Effector CD8-positive, alpha-beta T cell (primary cell): Measurements from ENCODE around the gene USP20.

ENCODE experiments used
- DNase-seq: peaks from one replicate; lab custom pipeline; 2025; lab: John Stamatoyannopoulos, UW

Gene USP20

DNA sequence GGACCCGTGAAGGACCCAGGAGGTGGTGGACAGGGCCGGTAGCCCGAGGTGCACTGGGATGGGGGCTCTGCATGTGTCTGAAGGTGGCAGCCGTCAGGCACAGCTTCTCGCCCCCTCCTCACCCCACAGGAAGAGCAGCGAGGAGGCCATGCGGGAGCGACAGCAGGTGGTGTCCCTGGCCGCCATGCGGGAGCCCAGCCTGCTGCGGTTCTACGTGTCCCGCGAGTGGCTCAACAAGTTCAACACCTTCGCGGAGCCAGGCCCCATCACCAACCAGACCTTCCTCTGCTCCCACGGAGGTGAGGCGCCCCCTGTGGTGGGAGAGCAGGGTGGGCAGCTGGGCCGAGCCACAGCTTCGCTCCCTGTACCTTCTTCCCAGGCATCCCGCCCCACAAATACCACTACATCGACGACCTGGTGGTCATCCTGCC is 39.9 kb downstream of the USP20 start:
- DNase-seq = no peak

DNA sequence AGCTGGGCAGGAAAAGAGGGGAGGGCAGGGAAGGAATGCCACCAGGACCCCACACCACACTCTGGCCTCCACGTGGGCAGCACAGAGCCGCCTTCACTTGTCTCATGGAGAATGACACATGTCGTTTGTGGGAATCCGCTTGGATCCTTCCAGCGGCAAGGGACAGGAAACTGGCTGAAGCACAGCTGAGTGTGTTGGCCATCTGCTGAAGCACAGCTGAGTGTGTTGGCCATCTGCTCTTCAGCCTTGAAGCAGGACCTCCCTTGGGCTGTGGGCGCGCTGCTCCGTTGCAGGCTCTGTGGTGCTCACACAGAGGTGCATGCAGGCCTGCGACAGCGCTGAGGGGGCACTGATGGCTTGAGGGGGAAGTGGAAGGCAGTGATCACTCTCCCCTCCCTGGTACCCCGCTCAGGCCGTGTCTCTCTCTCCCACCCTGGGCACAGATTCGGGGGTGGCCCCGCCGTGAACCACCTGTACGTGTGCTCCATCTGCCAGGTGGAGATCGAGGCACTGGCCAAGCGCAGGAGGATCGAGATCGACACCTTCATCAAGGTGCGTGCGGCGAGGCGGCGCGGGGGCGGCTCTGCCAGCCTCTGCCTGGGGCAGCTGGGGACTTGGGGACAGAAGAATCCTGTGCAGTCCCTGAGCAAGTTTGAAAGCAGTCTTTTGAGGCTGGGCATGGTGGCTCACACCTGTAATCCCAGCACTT is 40.6 kb downstream of the USP20 start:
- DNase-seq = no peak

DNA sequence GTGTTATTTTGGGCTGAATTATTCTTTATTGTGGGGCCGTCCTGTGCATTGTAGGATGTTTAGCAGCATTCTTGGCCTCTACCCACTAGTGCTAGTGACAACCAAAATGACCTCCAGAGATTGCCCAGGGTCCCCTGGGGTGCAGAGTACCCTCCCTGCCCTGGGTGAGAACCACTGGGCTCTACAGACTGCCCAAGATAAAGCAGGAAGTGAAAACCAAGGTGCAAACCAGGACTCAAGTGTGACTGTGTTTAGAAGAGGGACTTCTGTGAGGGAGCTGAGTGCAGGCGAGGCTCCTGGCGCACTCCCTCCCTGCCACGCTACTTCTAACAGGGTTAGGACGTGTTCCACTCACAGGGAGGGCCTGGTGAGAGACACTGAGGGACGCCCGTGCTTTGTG is 41.6 kb downstream of the USP20 start:
- no peak for DNase-seq

DNA sequence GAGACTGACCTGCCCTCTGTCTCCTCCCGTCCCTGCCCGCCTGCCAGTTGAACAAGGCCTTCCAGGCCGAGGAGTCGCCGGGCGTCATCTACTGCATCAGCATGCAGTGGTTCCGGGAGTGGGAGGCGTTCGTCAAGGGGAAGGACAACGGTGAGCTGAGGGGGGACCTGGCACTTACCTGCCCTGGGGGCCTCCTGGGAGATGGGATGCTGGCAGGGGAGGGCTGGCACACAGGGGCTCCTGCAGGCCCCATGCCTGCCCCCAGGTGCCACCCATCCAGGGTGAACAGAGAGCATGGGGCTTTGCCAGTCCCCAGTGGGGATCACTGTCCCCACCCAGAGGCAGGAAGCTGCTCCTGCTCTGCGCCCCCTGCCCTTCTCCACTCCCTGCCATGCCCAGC is 43.0 kb downstream of the USP20 start:
- no peak for DNase-seq

DNA sequence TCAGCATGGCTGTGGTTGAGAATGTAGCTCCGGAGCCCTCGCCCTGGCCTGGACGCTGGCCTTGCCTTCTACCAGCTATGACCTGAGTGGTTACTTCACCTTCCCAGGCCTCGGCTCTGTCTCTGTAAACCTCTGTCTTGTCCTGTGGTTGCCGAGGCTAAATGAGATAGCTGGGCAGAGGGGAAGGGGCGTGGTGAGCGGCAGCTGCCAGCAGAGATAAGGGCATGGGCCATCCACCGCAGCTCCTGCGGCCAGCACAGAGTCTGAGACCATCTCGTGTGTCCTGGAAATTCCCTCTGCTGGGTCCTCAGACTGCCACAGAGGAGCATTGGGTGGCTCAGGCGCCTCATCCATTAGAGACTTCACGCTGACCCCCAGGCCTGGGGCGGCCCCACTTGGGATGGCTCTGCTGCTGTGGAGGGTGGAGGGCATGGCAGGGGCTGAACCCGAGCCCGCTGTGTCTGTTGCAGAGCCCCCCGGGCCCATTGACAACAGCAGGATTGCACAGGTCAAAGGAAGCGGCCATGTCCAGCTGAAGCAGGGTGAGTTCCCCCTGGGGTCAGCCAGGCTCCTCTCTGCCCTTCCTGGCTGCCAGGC is 43.9 kb downstream of the USP20 start:
- no peak for DNase-seq

DNA sequence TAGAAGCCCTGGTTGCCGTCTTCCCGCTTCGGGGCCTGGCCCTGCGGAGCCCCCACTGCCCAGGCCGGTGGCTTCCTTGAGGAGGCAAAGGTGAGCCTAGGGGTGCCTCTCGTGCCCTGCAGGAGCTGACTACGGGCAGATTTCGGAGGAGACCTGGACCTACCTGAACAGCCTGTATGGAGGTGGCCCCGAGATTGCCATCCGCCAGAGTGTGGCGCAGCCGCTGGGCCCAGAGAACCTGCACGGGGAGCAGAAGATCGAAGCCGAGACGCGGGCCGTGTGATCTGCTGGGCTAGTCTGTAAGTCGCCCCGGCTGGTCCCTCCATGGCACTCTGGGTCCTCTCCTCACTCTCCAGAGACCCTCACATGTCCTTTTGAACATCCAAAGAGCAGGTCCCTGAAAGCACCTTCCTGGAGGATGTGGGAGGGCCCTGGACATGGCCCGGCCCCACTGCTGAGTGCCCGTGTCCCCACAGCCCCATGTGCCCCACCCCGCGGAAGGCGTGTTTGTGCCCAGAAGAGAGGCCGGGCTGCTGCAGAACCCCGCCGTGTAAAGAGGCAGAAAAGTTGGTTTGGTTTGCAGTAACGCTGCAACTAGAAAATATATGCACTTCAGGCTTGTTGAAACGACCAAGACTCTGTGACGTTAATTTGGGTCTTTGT is 44.9 kb downstream of the USP20 start:
- no peak for DNase-seq

DNA sequence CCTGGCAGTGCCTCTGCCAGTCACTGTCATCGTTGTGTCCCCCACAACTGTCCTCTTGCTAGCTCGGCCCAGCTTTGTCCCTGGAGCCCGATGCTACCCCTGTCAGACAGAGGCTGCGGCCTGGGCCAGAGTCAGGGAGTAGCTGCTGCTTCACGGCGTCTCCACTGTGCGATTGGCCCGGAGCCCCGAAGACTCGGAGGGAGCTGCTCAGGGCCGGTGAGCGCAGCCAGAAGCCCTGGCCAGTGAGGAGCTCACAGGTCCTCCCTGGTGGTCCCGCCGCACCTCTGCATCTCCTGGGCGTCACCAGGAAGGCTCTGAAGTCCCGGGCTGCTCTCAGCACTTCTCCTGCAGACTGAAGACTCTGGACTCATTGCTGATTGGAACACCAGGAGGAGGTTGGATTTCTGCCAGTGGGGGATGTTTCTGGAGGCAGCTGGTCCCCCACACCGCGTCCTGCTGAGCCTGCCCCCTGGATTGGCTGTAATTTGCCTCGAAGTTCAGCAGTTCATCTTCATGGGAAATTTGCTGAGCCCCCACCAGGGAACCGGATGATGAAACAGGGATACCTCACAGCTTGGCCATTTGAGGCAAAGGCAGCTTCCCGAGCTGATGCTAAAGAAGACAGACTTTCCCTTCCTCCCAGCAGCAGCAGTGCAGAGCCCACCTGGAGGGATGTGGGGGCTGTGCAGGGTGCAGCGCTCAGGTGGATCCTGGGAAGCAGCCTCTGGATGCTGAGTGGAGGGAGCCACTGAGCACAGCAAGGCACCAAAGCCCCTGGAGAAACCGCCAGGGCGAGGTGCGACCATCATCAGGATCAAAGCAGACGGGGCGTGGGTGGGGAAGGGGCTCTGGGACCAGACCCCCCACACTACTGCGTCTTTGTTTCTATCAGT is 45.6 kb downstream of the USP20 start:
- no peak for DNase-seq

DNA sequence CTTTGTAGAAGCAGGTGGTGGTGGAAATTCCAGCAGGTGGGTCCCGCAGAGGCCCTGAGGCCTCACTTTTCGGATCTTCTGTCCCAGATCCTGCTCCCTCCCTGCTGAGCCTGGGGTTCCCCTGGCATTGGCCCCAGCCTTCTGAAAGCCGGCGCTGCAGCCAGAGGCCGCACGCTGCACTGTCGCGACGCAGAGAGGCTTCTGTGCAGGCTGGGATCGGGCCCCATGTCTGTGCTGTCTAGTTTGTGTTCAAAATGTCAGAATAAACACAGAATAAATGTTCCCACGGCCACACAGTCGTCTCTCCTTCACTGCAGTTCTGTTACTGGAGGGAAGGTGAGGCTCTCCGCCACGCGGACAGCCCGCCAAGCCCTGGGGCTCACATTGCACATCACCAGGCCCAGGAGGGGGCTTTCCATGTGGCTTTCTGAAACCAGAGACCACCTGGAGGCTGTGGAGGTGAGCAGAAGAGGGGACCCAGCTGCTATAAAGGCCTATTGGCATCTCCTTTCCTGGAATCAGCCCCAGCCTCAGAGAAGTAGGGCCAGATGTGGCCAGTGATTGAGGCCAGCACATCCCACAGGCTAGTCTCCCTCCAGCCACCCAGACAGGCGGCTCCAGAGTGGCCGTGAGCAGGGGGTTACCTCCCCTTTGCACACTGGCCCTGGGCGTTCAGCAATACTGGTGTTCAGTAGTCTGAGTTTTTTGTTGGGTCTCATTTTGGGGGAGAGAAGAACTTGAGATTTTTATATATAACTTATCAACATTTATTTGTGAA is 46.5 kb downstream of the USP20 start:
- no peak for DNase-seq

DNA sequence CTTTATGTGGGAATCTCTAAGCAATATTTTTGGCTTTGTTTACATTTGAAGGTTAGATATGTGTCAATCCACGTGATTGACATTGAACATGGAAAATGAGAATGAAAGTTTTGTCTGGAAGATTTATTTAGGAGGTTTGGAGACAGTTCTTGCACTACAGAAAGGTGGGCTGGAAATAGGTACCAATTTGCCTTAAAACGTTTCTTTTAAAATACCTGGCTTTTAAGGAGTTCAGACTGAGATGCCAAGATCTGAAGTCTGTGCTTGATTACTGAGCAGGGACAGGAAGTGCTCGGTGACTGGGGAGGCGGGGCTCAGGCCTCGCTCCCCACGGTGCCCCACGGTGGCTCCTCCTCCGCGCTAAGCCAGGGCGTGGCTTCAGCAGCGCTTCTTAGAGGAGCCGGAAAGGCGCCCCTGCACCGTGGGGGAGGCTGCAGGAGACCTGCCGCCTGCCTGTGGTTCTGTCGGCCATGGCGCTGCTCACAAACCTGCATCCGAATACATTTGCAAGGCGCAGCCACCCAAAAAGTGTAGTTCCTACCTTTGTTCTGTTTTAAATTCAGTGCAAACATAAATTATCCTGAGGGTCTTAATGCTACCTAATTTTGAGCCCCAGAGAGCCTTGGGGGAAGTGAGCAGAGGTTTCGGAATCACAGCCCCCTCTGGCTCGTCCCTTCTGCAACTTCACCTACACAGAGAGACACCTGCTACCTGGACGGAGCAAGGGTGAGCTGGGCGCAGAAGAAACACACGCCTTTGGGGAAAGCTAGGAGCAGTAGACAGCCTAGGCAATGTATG is 49.2 kb downstream of the USP20 start:
- DNase-seq = peak; percentile 88

DNA sequence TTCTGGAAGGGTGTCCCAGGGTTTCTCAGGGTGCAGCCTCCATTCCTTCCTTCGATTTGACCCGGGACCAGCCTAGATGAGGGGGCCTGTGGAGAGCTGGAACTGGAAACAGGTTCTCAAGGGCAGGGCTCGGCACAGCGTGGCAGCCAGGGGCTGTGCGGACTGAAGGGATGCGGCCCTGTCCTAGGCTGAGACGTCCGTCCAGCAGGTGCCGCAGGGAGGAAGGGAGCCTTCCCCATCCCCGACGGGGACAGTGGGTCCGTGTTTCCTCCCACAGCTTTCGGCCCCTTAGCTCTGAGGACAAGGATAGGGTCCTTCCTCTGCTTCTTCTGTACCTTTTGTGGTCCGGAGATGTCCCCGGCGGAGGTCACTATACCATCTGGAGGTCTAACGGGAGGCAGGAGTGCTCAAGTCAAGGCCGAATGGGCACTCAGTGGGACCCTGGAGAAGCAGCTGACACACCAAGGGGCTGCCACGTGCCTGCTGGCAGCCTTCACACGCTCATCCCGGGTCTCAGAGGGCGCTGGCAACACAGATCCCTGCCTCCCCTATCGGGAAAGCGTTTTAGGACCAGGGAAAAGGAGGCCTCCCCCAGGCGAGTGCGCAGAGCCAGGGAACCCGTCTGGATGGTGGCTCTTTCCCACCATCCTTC is 49.9 kb downstream of the USP20 start:
- DNase-seq = no peak

DNA sequence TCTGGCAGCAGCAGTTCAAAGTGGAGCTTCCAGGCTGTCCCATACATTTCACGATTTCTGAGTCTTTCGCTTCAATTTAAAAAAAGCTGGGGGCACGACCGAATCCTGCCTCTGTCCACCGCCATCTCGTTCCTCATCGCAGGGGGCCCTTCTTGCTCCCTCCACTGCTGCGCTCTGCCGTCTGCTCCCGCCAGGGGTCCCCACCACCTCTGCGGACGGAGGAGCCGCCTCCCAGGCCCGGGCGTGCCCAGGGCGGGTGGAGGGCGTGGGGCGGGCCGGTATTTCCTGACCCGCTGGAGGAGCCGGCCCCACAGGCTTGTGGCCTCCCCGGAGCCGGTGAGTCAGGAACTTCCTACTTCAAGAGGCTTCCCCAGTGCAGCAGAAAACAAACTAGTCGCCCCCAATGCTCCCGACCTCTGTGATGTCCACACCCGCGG is 50.4 kb downstream of the USP20 start:
- peak; percentile 61 for DNase-seq

DNA sequence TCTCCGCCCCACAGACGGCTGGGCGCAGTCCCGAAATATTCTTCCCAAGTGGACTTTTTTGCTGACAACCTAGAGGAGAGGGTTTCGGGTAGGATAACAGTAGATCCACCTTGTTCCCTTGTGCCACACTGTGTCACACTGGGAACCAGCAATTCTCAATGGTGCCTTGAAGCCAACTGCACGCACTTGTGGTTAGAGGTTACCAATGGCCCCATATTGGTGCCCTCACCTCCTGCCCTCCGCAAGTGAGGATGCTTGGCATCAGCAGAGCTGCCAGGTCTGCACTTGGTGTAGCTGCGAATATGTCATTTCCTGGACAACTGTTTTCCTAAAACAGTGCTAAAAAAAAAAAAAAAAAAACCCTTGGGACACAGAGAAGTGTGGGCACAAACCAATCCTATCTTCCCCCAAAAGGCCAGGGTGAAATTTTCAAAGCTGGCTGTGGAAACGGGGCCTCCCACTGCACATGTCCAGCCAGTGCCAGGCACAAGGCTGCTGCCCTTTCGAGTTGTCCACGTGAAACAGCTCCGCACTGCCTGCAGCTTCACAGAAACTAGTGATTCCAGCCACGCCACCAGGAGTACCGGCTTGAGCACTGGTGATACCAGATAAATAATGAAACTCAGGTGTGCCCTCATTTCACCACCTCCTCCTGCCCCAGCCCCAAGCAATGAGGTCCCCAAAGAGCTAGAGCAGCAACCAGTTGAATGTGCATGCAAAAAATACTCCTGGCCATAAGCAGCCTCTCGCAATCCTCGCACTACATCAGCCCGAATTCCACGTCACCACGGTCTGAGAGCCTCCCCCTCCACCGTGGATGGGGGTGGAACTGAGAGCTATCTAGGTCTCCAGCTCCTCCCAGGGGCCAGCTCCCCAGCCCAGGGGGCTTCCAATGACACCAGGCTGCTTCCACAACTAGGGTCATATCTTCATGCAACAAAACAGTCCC is 51.2 kb downstream of the USP20 start:
- peak; percentile 49 for DNase-seq

DNA sequence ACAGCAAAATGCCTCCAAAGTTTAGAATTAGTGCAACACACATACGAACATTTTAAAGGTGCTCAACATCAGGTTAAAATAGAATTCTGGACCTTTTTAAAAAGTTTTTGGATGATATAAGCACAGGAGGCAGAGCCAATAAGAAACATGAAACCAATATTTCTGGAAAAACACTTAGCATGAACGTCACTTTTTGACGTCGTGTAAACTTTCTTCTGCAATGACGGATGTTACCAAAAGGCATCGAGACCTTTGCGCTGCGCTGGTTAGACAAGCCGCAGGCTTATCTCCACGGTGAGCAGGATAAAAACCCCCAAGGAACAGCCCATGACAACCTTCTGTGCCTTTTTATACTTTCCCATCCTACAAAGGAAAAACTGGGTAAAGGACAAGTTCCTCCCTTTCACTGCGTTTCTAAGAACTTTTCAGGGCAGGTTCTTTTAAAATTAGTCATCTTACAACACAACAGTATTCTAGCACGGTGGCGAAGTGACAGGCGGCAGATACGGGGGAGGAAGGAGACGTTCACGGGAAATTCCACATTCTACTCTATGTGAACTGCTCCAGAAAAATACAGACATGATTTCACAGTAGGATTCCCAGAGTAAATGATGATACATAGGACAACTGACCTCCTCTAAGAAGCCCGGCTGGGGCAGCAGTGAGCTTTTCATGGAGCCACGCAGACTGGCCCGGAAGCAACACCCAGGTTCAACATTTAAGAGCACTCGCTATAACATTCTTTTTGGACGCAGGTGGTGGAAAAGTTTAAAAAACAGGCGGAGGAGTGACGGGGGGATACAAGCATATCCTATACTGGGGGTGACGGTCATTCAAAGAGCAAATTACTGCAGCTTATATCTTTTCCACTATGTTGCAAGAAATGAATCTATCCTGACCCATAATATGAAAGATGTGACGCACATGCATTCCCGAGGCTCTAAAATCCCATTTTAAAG is 52.4 kb downstream of the USP20 start:
- DNase-seq = peak; percentile 64

DNA sequence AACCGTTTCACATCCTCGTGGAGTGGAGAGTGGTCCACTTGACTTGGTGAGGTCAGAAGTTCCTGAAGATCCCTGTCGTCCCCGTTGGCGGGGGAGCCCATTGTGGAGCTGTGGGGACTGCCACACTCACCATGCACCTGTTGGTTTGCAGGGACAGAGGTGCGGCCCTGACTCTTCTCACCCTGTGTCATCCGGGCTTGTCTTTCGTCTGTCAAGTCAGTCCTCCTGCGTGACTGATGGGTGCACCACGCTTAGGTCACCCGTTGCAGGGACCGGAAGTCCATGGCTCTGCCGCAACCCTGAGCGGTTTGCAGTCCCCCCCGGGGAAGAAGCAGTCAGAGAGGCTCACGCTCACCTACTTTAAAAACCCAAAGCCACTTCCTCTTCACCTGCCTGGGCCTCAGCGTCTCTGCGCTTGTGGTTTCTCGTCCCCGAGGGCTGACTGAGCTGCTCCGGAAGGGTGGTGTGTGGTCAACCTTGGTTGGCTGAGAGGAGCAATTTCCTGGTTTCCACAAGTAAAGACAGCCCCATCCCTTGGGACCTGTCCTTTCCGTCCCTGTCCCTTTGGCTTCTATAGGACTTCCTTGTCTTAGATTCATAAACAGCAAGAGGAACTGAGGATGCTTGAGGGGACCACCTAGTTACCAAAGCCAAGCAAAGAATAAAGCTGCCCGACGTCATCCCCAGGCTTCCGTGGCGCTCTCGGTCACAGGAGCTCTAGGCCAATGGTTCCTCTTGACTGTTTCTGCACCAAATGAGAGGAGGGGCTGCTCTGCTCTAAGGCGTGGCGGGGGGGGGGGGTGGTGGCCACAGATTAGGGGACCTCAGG is 53.2 kb downstream of the USP20 start:
- DNase-seq = peak; percentile 64

DNA sequence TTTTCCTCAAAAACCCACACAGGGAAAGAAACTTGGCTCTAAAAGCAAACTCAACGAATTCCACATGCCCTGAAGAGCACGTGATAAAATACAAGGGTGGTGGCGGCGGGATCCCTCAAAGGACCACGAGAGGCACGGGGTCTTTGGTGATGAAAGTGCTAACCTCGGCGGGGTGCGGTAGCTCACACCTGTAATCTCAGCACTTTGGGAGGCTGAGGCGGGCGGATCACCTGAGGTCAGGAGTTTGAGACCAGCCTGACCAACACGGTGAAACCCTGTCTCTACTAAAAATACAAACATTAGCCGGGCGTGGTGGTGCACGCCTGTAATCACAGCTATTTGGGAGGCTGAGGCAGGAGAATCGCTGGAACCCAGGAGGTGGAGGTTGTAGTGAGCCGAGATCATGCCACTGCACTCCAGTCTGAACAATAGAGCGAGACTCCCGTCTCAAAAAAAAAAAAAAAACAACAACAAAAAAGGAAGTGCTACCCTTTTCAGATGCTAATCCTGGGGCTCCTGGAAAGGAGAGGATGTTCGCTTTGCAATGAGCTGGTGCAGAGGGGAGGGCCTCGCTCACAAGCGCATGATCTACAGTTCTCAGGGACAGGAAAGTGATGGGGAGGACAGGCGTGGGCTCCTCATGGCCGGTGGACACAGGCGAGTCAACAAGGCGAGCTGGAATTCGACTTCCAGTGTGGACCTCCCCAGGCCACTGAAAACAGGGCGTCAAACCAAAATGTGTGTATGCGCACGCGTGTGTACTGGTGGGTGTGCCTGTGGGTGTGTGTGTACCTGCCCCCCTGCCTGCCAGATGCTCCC is 54.1 kb downstream of the USP20 start:
- no peak for DNase-seq
